Measurements from ENCODE around the gene TCP11L1.

- TF ChIP-seq, protein P1, sequence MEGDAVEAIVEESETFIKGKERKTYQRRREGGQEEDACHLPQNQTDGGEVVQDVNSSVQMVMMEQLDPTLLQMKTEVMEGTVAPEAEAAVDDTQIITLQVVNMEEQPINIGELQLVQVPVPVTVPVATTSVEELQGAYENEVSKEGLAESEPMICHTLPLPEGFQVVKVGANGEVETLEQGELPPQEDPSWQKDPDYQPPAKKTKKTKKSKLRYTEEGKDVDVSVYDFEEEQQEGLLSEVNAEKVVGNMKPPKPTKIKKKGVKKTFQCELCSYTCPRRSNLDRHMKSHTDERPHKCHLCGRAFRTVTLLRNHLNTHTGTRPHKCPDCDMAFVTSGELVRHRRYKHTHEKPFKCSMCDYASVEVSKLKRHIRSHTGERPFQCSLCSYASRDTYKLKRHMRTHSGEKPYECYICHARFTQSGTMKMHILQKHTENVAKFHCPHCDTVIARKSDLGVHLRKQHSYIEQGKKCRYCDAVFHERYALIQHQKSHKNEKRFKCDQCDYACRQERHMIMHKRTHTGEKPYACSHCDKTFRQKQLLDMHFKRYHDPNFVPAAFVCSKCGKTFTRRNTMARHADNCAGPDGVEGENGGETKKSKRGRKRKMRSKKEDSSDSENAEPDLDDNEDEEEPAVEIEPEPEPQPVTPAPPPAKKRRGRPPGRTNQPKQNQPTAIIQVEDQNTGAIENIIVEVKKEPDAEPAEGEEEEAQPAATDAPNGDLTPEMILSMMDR (IDR thresholded peaks at IDR 0.05) = no peak
- no peak for TF ChIP-seq POLR2A (IDR thresholded peaks at IDR 0.05)
Observed at GRCh38 chr11:33000181-33000580, 39.2 kb upstream of the TCP11L1 start.
